Gastrocnemius medialis (tissue), 4 donors: ENCODE measurements around the gene MPHOSPH6. TPM values are rescaled to one million over a fixed set of nuclear protein-coding genes. Genes with fewer than 3 reads are reported as not detected.
A peak's percentile ranks its signal among the peaks of the same experiment; 100 is the strongest.

Source experiments
- ATAC-seq, 2 donors: fragments of 150-250 bp; one replicate each; pipeline ENCODE4 v1.9.1; 2016
- DNase-seq, 2 donors: peaks; one replicate each; pipeline ENCODE4 v3.0.0-alpha.2; 2019
- H3K27ac ChIP-seq, 4 donors: fragments of 200-600 bp; sonication (generic); 1 replicate in 1 of 4; 2 replicates in 3 of 4; pipeline ENCODE4 v1.5.1; 2016 to 2018; ENCODE audit warnings: mild to moderate bottlenecking in 2 of 4, moderate library complexity in 1 of 4
- H3K27me3 ChIP-seq, 3 donors: fragments of 200-600 bp; sonication (generic) in 2 of 3; 1 replicate in 1 of 3; 2 replicates in 2 of 3; pipeline versions ENCODE4 v1.5.1 to v1.6.0; 2016 to 2019; ENCODE audit warnings: mild to moderate bottlenecking in 1 of 3, moderate library complexity in 1 of 3
- H3K36me3 ChIP-seq, 2 donors: fragments of 200-600 bp; sonication (generic) in 1 of 2; one replicate each; pipeline ENCODE4 v1.5.1; 2017 to 2018
- H3K4me1 ChIP-seq, 2 donors: fragments of 200-600 bp; sonication (generic) in 1 of 2; one replicate each; pipeline ENCODE4 v1.5.1; 2016 to 2017; ENCODE audit warnings: mild to moderate bottlenecking in 2 of 2
- H3K4me3 ChIP-seq, 4 donors: fragments of 200-600 bp; sonication (generic) in 3 of 4; 1 replicate in 1 of 4; 2 replicates in 3 of 4; pipeline ENCODE4 v1.5.1; 2016 to 2019; ENCODE audit warnings: mild to moderate bottlenecking in 2 of 4
- H3K9me3 ChIP-seq, 3 donors: fragments of 200-600 bp; sonication (generic) in 2 of 3; 1 replicate in 1 of 3; 2 replicates in 2 of 3; pipeline ENCODE4 v1.5.1; 2016 to 2019
- POLR2A ChIP-seq, 2 donors: fragments of 450-650 bp; IDR thresholded peaks; one replicate each; pipeline ENCODE4 v1.6.1; 2017; ENCODE audit warnings: antibody characterized with exemption in 2 of 2, mild to moderate bottlenecking in 2 of 2, moderate library complexity in 2 of 2
- in situ Hi-C, 4 donors: fragments of 200-750 bp; cut with MboI; loops; one replicate each; pipeline versions ENCODE4 v1.15.0 to v1.8.0; 2017; ENCODE audit warnings: low sequenced_read_pairs in 4 of 4
- intact Hi-C: fragments of 100-400 bp; cut with DNase I; formaldehyde crosslinking; loops from one replicate; pipeline ENCODE4 v1.15.1; 2023; ENCODE audit warnings: low total_unique reads
- total RNA-seq, 4 donors: library from RNA; depleted of rRNA; stranded (reverse); fragments of >200 nt; gene quantifications; one replicate each; pipeline versions ENCODE4 v1.1.0 to v1.2.3, GENCODE V29; 2016
- TF ChIP-seq, protein P1 (sequence below), 5 experiments: fragments of 450-650 bp in 3 of 5; fragments of 200-600 bp in 2 of 5; sonication (generic) in 2 of 5; IDR thresholded peaks in 4 of 5; conservative IDR thresholded peaks in 1 of 5; 1 replicate in 4 of 5; 2 replicates in 1 of 5; pipeline ENCODE4 v1.5.1; 2016 to 2019; ENCODE audit warnings: antibody characterized with exemption in 5 of 5, mild to moderate bottlenecking in 3 of 5, moderate library complexity in 3 of 5

Gene MPHOSPH6
- total RNA-seq, 4 donors from 2014 or later, result 6.1 to 12.0 (median 9.3) TPM

DNA sequence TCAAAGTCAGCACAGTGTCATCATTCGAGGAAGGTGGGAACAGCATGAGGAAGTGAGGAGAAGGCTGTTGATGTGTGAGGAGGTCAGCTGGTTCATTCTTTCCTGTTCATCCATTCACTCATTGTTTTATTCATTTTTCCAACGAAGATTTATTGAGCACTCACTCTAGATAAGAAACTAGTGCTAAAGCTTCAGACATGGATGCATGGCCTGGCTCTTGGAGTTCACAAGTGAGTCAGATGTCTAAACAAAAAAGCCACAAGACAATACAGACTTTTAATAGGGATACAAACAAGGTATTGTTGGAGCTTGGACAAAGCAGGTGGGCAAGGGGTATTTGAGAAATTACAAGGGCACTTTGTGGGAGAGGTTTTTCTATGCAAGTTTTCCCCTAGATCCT, 31.3 kb upstream of the MPHOSPH6 start:
- Histone ChIP-seq H3K27me3 (no peaks in the 10 kb centered on the region), H3K4me1 (no peaks in the 10 kb centered on the region), H3K9me3 (no peaks in the 10 kb centered on the region), H3K4me3 (no peak overlapping the region), H3K27ac (no peak overlapping the region), H3K36me3 (no peaks in the 10 kb centered on the region)
- no peak for ATAC-seq
- no peak for DNase-seq
- TF ChIP-seq, protein P1, sequence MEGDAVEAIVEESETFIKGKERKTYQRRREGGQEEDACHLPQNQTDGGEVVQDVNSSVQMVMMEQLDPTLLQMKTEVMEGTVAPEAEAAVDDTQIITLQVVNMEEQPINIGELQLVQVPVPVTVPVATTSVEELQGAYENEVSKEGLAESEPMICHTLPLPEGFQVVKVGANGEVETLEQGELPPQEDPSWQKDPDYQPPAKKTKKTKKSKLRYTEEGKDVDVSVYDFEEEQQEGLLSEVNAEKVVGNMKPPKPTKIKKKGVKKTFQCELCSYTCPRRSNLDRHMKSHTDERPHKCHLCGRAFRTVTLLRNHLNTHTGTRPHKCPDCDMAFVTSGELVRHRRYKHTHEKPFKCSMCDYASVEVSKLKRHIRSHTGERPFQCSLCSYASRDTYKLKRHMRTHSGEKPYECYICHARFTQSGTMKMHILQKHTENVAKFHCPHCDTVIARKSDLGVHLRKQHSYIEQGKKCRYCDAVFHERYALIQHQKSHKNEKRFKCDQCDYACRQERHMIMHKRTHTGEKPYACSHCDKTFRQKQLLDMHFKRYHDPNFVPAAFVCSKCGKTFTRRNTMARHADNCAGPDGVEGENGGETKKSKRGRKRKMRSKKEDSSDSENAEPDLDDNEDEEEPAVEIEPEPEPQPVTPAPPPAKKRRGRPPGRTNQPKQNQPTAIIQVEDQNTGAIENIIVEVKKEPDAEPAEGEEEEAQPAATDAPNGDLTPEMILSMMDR (IDR thresholded peaks at IDR 0.05 in 4 of 5, conservative IDR thresholded peaks at IDR 0.05 in 1 of 5), result no peak
- no peak for TF ChIP-seq POLR2A (IDR thresholded peaks at IDR 0.05)
- in situ Hi-C loops, result no loop called here
- intact Hi-C loops, result no loop called here

DNA sequence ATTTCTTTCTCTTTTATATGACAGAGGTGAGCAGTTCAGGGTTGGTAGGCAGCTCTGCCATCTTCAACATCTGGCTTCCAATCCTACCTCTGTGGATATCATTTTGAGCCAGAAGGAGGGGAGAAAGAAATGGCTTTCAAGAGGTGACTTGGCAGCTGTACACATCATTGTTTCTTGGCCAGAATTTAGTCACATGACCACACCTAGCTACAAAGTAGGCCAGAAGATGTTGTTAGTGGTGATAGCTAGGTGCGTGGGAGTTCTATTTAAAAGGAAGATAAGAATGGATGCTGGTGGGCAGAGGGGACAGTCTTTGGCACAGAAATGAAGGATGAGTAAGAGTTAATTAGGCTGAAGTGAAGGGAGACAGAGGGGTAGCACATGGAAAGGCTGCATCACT, 29.2 kb upstream of the MPHOSPH6 start:
- Histone ChIP-seq H3K36me3 (no peaks in the 10 kb centered on the region), H3K9me3 (no peaks in the 10 kb centered on the region), H3K27ac (no peak overlapping the region), H3K27me3 (no peaks in the 10 kb centered on the region), H3K4me1 (peaks cover 0 to 4% of the 10 kb centered on the region in 2 donors), H3K4me3 (no peak overlapping the region)
- TF ChIP-seq POLR2A (IDR thresholded peaks at IDR 0.05), result no peak
- TF ChIP-seq, protein P1 (IDR thresholded peaks at IDR 0.05 in 4 of 5, conservative IDR thresholded peaks at IDR 0.05 in 1 of 5), result no peak
- DNase-seq, result no peak
- intact Hi-C loops (no loop called here), in situ Hi-C loops (no loop called here)
- ATAC-seq, result no peak

DNA sequence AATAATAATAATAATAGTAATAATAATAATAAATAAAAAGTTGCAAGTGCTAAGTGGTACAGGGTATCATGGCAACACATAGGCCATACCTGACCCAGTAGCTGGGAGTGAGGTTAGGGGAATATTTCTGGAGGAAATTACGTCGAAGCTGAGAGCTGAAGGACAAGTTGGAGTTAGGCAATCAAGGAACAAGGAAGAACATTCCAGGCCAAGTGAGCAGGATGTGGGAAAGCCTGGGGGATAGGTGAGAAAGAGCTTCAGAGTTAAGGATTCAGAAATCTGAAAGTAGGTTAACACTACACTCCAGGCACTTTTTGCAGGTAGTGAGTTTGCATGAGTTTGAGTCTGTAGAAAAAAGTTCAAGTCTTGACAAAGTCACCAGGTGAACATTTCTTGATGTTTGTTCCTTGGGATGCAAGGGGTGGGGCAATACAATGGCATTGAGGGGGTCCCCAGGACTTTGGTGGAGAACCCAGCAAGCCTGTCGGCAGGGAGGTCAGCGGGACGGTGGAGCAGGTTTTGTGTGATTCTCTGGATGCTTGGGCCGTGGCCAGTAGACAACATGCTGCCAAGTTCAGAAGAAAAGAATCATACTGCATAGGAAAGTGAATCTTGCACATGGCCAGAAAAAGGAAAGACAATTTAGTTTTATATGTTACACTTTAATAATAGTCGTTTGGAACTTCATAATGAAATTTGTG, 27.7 kb upstream of the MPHOSPH6 start:
- H3K9me3 ChIP-seq, result no peaks in the 10 kb centered on the region
- DNase-seq (no peak), ATAC-seq (no peak)
- H3K4me3 ChIP-seq, result no peak overlapping the region
- in situ Hi-C loops (no loop called here), intact Hi-C loops (no loop called here)
- no peaks in the 10 kb centered on the region for H3K36me3 ChIP-seq
- no peak overlapping the region for H3K27ac ChIP-seq
- no peaks in the 10 kb centered on the region for H3K27me3 ChIP-seq
- peaks cover 0 to 4% of the 10 kb centered on the region in 2 donors for H3K4me1 ChIP-seq
- TF ChIP-seq POLR2A (IDR thresholded peaks at IDR 0.05), result no peak

DNA sequence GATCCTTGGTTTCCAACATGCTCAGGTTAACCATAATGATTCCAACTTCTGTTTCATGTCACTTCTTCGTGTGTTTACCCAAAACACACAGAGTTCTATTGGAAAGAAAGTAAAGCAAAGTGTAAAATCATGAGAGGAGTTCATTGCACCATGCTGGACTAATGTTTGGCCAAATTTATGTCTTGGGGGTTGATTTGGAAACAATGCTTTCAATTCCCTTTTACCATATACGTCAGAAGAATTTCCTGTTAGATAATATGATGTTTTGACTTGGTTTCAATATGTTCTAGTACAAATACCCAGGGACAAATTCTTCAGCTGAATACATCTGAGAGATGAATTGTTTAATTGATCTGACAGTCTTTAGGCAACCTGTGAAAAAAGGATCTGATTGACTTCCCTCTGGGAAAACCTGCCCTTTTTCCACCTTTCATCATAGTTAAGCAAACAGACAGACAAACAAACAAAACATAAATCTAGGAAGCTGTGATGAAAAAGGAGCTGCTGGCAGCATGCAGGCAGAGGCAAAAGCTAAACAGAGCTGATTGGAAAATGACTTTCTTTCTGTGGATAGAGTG, 26.0 kb upstream of the MPHOSPH6 start:
- TF ChIP-seq, protein P1 (IDR thresholded peaks at IDR 0.05 in 4 of 5, conservative IDR thresholded peaks at IDR 0.05 in 1 of 5), result no peak
- TF ChIP-seq POLR2A (IDR thresholded peaks at IDR 0.05), result peak in 1 of 2 donors; percentile 15
- no peak overlapping the region for H3K4me3 ChIP-seq
- in situ Hi-C loops (no loop called here), intact Hi-C loops (no loop called here)
- ATAC-seq, result peak in 1 of 2 donors; percentile 36
- no peak overlapping the region for H3K27ac ChIP-seq
- H3K27me3 ChIP-seq, result no peaks in the 10 kb centered on the region
- no peaks in the 10 kb centered on the region for H3K9me3 ChIP-seq
- no peaks in the 10 kb centered on the region for H3K36me3 ChIP-seq
- H3K4me1 ChIP-seq, result peaks cover 0 to 4% of the 10 kb centered on the region in 2 donors
- no peak for DNase-seq

DNA sequence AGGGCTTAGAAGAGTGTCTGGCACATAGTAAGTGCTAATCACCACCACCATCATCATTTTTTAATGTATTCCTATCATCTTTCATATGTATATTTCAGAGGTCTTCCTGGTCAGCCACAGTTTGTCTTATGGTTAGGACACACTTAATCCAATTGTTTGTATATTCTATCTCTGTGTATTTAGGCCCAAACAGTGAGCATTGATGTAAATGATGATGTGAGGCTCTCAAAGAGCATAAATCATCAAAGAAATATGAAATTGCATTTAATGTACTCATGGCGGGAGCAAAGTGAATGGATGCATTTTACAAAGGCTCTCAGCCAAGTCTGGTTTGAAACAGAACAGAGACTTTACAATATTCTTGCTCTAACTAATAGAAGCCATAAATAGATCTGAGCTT, 24.1 kb upstream of the MPHOSPH6 start:
- Histone ChIP-seq H3K4me3 (no peak overlapping the region), H3K9me3 (no peaks in the 10 kb centered on the region), H3K4me1 (peaks cover 0 to 4% of the 10 kb centered on the region in 2 donors), H3K36me3 (no peaks in the 10 kb centered on the region), H3K27ac (no peak overlapping the region), H3K27me3 (no peaks in the 10 kb centered on the region)
- no peak for ATAC-seq
- no peak for DNase-seq
- intact Hi-C loops (no loop called here), in situ Hi-C loops (no loop called here)
- TF ChIP-seq POLR2A (IDR thresholded peaks at IDR 0.05), result no peak
- TF ChIP-seq, protein P1 (IDR thresholded peaks at IDR 0.05 in 4 of 5, conservative IDR thresholded peaks at IDR 0.05 in 1 of 5), result no peak
